ENCODE data around the gene MOB1A.
"Not testable (repeated sequence)": the region's sequence is repeated elsewhere in the genome, so short reads cannot be mapped to it uniquely, and the experiment has no call there.

The MOB1A gene

DNA sequence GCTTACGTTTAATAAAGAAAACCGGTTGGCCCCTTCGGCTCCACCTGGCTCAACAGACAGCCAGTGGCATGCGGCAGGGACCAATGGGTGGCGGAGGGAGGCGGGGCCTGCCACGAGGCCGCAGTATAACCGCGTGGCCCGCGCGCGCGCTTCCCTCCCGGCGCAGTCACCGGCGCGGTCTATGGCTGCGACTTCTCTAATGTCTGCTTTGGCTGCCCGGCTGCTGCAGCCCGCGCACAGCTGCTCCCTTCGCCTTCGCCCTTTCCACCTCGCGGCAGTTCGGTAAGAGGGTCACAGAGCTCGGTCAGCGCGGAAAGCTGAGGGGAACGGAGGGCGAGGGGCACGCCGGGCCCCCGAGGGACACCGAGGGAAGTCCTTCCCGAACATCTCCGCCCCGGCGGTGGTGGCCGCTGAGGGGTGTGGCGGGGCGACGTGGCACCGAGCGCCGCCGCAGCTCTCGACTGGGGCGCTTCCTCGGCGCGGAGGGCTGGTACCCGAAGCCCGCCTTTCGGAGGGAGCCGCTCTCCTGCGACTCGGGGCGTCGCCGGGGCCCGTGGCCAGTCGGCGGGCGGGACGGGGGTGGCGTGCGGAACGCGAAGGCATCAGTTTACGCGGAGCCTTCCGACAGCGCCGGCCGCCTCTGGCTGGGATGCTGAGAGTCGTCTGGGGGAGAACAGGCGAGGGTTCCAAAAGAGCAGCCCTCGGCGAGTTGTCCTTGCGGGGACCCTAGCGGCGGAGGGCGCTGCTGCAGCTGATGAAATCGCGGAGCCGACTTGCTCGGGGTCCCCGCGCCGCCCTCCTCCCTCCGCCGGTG, 20.0 kb upstream of the MOB1A start, which contains the start of gene MTHFD2:
MTHFD2 (plus strand) TSS at position 155 of the 814 bp plus-strand sequence; CDS start at position 182, 27 bp downstream.
- DNase-seq, result peak; percentile 99

GRCh38 chr2:74198023-74198460, 19.4 kb upstream of the MOB1A start:
- no peak for DNase-seq

GRCh38 chr2:74197049-74197448, 18.4 kb upstream of the MOB1A start:
- DNase-seq, result no peak

GRCh38 chr2:74194799-74195198, 16.1 kb upstream of the MOB1A start:
- DNase-seq, result no peak

- peak; percentile 78 for DNase-seq
Measured at GRCh38 chr2:74191596-74192380, 13.1 kb upstream of the MOB1A start.

- no peak for DNase-seq
Measured at GRCh38 chr2:74188696-74189095, 10.0 kb upstream of the MOB1A start.

GRCh38 chr2:74188018-74188601, 9.4 kb upstream of the MOB1A start:
- peak; percentile 44 for DNase-seq

DNA sequence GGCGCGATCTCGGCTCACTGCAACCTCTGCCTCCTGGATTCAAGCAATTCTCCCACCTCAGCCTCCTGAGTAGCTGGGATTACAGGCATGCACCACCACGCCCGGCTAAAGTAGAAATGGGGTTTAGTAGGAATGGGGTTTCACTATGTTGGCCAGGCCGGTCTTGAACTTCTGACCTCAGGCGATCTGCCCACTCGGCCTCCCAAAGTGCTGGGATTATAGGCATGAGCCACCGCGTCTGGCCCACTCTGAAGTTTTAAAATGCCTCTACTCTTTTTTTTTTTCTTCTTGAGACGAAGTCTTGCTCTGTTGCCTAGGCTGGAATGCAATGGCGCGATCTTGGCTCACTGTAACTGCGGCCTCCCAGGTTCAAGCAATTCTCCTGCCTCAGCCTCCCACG, 8.0 kb upstream of the MOB1A start:
- not testable (repeated sequence) for DNase-seq

- no peak for DNase-seq
Measured at GRCh38 chr2:74186038-74186437, 7.4 kb upstream of the MOB1A start.

GRCh38 chr2:74183878-74184277, 5.2 kb upstream of the MOB1A start:
- no peak for DNase-seq

- peak; percentile 61 for DNase-seq
Measured at GRCh38 chr2:74181739-74182138, 3.1 kb upstream of the MOB1A start.

GRCh38 chr2:74179063-74179865, 585 bp upstream of the MOB1A start:
- DNase-seq, result no peak

GRCh38 chr2:74177696-74178095, 983 bp downstream of the MOB1A start:
- DNase-seq, result no peak

DNA sequence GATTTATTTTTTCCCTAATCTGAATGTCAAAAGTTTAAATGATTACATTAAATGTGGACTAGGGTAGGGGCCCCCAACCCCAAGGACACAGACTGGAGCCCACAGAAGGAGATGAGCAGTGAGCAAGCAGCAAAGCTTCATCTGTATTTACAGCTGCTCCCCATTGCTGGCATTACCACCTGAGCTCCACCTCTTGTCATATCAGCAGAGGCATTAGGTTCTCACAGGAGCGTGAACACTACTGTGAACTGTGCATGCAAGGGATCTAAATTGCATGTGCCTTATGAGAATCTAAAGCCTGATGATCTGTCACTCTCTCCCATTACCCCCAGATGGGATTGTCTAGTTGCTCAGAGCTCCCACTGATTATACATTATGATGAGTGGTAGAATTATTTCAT, 3.8 kb downstream of the MOB1A start:
- DNase-seq, result no peak

DNA sequence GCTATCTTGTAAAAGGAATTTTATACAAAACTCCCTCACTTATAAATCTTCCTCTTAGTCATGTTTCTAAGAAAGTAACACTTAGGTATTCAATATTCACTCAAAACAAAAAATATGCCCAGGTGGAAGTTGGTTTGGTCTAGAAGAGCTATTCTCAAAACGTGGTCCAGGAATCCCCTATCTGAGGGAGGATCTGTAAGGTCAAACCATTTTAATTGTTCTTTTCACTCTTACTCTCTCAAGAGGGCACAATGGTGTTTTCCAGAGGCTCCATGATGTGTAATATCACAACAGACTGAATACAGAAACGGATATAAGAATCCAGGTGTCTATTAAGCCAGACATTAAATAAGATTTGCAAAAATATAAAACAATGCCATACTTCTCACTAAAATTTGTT, 9.9 kb downstream of the MOB1A start:
- DNase-seq, result no peak

DNA sequence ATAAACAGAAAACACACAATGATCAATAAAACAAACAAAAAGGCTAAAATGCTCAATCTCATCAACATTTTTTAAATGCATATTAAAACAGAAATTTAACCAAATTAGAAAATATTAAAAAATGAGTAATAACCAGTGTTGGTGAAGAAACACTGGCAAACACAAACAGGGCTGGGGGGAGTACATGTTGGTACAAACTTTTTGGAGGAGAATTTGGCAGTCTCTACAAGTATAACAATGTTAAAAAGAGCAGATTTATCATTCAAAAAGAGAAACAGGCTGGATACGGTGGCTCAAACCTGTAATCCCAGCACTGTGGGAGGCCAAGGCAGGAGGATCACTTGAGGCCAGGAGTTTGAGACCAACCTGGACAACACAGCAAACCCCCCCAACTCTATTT, 13.9 kb downstream of the MOB1A start:
- no peak for DNase-seq

- DNase-seq, result no peak
Measured at GRCh38 chr2:74162951-74163350, 15.7 kb downstream of the MOB1A start.

DNA sequence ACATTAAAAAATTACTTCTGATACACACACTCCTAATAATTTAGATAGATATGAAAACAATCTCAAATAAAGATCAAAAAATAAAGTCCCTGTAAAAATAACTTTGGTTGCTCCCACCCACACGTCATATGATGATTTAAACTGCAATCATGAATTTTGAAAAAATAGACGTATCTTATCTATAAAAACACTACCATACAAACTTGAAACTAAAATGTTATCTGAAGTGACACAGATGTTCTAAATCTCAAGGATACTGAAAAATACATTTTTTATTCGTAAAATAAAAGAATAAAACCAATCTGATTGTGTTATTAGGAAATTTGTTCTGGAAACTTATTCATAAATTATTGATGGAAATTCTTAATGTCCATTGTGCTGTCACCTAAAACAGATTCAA, 22.8 kb downstream of the MOB1A start:
- no peak for DNase-seq

- no peak for DNase-seq
Measured at GRCh38 chr2:74152954-74153353, 25.7 kb downstream of the MOB1A start.

DNA sequence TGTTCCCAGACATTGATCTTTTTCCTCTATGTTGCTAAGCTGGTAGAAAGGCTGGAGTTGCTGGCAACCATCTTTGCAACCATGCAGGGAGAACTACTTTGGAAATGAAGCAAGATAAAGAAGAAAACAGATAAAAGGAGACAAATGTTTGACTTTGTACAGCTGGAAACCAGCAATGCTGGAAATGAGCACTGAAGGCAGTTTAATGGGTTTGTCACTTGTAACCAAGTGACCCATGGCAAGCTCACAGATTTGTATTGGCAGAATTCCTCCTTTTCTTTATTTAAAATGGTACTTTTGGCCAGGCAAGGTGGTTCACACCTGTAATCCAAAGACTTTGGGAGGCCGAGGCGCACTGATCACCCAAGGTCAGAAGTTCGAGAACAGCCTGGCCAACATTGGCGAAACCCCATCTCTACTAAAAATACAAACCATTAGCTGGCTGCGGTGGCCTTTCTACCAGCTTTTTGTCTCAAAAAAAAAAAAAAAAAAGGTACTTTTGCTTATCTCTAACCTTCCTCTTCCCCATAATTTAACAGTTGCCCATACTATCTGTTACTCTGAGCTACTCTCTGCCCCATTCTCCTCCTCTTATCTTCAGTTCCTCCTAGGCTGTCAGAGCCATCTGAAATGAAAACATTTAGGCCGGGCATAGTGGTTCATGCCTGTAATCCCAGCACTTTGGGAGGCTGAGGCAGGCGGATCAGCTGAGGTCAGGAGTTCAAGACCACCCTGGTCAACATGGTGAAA, 28.9 kb downstream of the MOB1A start:
- DNase-seq, result no peak

GRCh38 chr2:74149247-74149525, 29.5 kb downstream of the MOB1A start:
- no peak for DNase-seq

Measured in NCI-H146 (cell line).